Panc1 (cell line): ENCODE measurements around the gene CXorf58. TPM values are rescaled to one million over a fixed set of nuclear protein-coding genes. Genes with fewer than 3 reads are reported as not detected.

Experiments
- ATAC-seq: fragments of 200-7000 bp; cut with Tn5 transposase; 2 replicates; pipeline ENCODE4 v1.9.1; 2020; ENCODE audit warnings: mild to moderate bottlenecking, moderate library complexity
- BruUV-seq: library from RNA; stranded (reverse); fragments of 400-500 nt; replicated peaks from 2 replicates; lab custom pipeline; 2021; lab: Mats Ljungman, UMichigan
- CTCF ChIA-PET: fragments of 300-600 bp; sonication (Branson Sonifier 250); formaldehyde crosslinking; loops from one replicate; lab custom pipeline; 2022; ENCODE audit warnings: antibody characterized with exemption; lab: Charles Lee
- POLR2A ChIA-PET: fragments of 300-600 bp; sonication (Branson Sonifier 250); formaldehyde crosslinking; loops from one replicate; lab custom pipeline; 2022; ENCODE audit warnings: antibody characterized with exemption; lab: Charles Lee
- DNase-seq: peaks from one replicate; pipeline ENCODE4 v3.0.0-alpha.2; 2010; ENCODE audit warnings: low read depth, low spot score
- H3K27ac ChIP-seq: 2 replicates; pipeline ENCODE4 v1.5.1; 2011; ENCODE audit warnings: mild to moderate bottlenecking, low read length, inconsistent platforms
- H3K27me3 ChIP-seq: fragments of 200-500 bp; sonication (Bioruptor generic); 2 replicates; pipeline ENCODE4 v1.6.0; 2014; ENCODE audit warnings: low read length, inconsistent platforms; ENCODE audit not compliant: control insufficient read depth, insufficient read depth
- H3K36me3 ChIP-seq: fragments of 200-500 bp; sonication (Bioruptor generic); 2 replicates; pipeline ENCODE4 v1.5.1; 2014; ENCODE audit warnings: inconsistent platforms, mild to moderate bottlenecking, low read length, moderate library complexity; ENCODE audit not compliant: control insufficient read depth, insufficient read depth
- H3K4me1 ChIP-seq: 2 replicates; pipeline ENCODE4 v1.5.1; 2011; ENCODE audit warnings: inconsistent platforms, mild to moderate bottlenecking, low read length, moderate library complexity; ENCODE audit not compliant: control insufficient read depth, insufficient read depth
- H3K4me3 ChIP-seq, 2 experiments: 2 replicates each; pipeline ENCODE4 v1.5.1; 2011 to 2012; ENCODE audit warnings: low read depth in 2 of 2, low read length in 2 of 2, mild to moderate bottlenecking in 2 of 2, inconsistent platforms in 1 of 2, moderate library complexity in 1 of 2
- H3K9me3 ChIP-seq: fragments of 200-500 bp; sonication (Bioruptor generic); 2 replicates; pipeline ENCODE4 v1.5.1; 2014; ENCODE audit warnings: low read depth, mild to moderate bottlenecking, inconsistent platforms, low read length, moderate library complexity; ENCODE audit not compliant: control insufficient read depth, insufficient read depth
- POLR2AphosphoS5 ChIP-seq: IDR thresholded peaks from 2 replicates; pipeline ENCODE4 v1.6.1; 2012; ENCODE audit warnings: mild to moderate bottlenecking, low read depth, low read length, moderate library complexity
- REST ChIP-seq, 2 experiments: IDR thresholded peaks; 2 replicates each; pipeline ENCODE4 v1.6.1; 2011 to 2012; ENCODE audit warnings: low read depth in 2 of 2, control low read depth in 1 of 2, low read length in 1 of 2, mild to moderate bottlenecking in 1 of 2, moderate library complexity in 1 of 2; ENCODE audit not compliant: insufficient read depth in 1 of 2
- SIN3A ChIP-seq: IDR thresholded peaks from 2 replicates; pipeline ENCODE4 v1.6.1; 2012; ENCODE audit warnings: low read depth, mild to moderate bottlenecking, low read length, moderate library complexity, borderline replicate concordance; ENCODE audit not compliant: insufficient read depth
- TCF7L2 ChIP-seq: IDR thresholded peaks from 2 replicates; pipeline ENCODE4 v1.6.1; 2011; ENCODE audit warnings: mild to moderate bottlenecking, low read depth, low read length, inconsistent platforms
- in situ Hi-C: cut with HindIII; loops from 2 replicates; pipeline ENCODE4 v1.10.0; 2016; ENCODE audit warnings: low sequenced_read_pairs, low pct_unique_long_range_greater_than_20kb
- intact Hi-C: fragments of 100-400 bp; cut with micrococcal nuclease; formaldehyde crosslinking; loops from one replicate; pipeline ENCODE4 v1.10.0; 2022; ENCODE audit not compliant: unreplicated experiment
- total RNA-seq: library from RNA; stranded (reverse); gene quantifications from one replicate; pipeline ENCODE4 v1.2.1, GENCODE V29; 2021; ENCODE audit not compliant: unreplicated experiment
- TF ChIP-seq, protein P1 (sequence below): fragments of 450-650 bp; IDR thresholded peaks from 2 replicates; pipeline ENCODE4 v1.5.1; 2017; ENCODE audit warnings: mild to moderate bottlenecking

The CXorf58 gene
- total RNA-seq, 1 experiment from 2014 or later = 0.41 TPM

- BruUV-seq = no TSS peak
- intact Hi-C loops (loop anchor here (2.0 to 10.0 kb wide), 2 partner anchors 116 to 146 kb away; no protein-coding TSS in a partner anchor), in situ Hi-C loops (no loop called here)
- POLR2A ChIA-PET = no interaction called here
- no peaks in the 10 kb centered on the region for H3K27me3 ChIP-seq
- DNase-seq (no peak), ATAC-seq (peak; percentile 51; the same call in 1 of the 2 replicates)
- peak overlapping the region in 1 of 2 experiments; percentile 27; a peak in 1 of 4 replicates for H3K4me3 ChIP-seq
- H3K27ac ChIP-seq = peak overlapping the region; percentile 89
- TF ChIP-seq TCF7L2 (no peak), POLR2AphosphoS5 (no peak), SIN3A (no peak), REST (IDR thresholded peaks at IDR 0.05; ENCODE audit: insufficient read depth in 1 of 2, low read depth in 2 of 2, low read length in 1 of 2) (no peak)
- TF ChIP-seq, protein P1, sequence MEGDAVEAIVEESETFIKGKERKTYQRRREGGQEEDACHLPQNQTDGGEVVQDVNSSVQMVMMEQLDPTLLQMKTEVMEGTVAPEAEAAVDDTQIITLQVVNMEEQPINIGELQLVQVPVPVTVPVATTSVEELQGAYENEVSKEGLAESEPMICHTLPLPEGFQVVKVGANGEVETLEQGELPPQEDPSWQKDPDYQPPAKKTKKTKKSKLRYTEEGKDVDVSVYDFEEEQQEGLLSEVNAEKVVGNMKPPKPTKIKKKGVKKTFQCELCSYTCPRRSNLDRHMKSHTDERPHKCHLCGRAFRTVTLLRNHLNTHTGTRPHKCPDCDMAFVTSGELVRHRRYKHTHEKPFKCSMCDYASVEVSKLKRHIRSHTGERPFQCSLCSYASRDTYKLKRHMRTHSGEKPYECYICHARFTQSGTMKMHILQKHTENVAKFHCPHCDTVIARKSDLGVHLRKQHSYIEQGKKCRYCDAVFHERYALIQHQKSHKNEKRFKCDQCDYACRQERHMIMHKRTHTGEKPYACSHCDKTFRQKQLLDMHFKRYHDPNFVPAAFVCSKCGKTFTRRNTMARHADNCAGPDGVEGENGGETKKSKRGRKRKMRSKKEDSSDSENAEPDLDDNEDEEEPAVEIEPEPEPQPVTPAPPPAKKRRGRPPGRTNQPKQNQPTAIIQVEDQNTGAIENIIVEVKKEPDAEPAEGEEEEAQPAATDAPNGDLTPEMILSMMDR = no peak
- no peaks in the 10 kb centered on the region for H3K36me3 ChIP-seq
- H3K4me1 ChIP-seq = peaks cover 18% of the 10 kb centered on the region
- H3K9me3 ChIP-seq = no peaks in the 10 kb centered on the region
- CTCF ChIA-PET = interaction anchor here (0.8 to 1.1 kb wide), 2 partner anchors 104 to 119 kb away, joined by 3 read pairs; no protein-coding TSS in a partner anchor
Observed at GRCh38 chrX:23900220-23900797, 7.5 kb upstream of the CXorf58 start.

GRCh38 chrX:23901060-23901459 lies 6.7 kb upstream of the CXorf58 start:
- BruUV-seq = no TSS peak
- in situ Hi-C loops = no loop called here

More at GRCh38 chrX:23901060-23901459, 6.7 kb upstream of the CXorf58 start:
- Histone ChIP-seq H3K27ac (peak overlapping the region; percentile 89), H3K27me3 (no peaks in the 10 kb centered on the region), H3K36me3 (no peaks in the 10 kb centered on the region), H3K4me3 (no peak overlapping the region), H3K9me3 (no peaks in the 10 kb centered on the region), H3K4me1 (peaks cover 18% of the 10 kb centered on the region)
- TF ChIP-seq TCF7L2 (no peak), POLR2AphosphoS5 (no peak), REST (IDR thresholded peaks at IDR 0.05; ENCODE audit: insufficient read depth in 1 of 2, low read depth in 2 of 2, low read length in 1 of 2) (no peak), SIN3A (no peak)
- TF ChIP-seq, protein P1 = no peak
- POLR2A ChIA-PET = interaction anchor here (1.5 kb wide), 1 partner anchor 118 kb away, joined by 15 read pairs; the partner anchor contains the start of gene SAT1
- intact Hi-C loops = loop anchor here (2.0 to 10.0 kb wide), 2 partner anchors 116 to 146 kb away; no protein-coding TSS in a partner anchor
- CTCF ChIA-PET = interaction anchor here (0.8 to 1.3 kb wide), 8 partner anchors 11 to 207 kb away, joined by 3 to 6 read pairs (median 4); partner anchors contain the start of gene ACOT9
- no peak for DNase-seq
- ATAC-seq = peak; percentile 75
